HG02759 (cell line): ENCODE results near the gene GRK3.
"Not testable (repeated sequence)": the region's sequence is repeated elsewhere in the genome, so short reads cannot be mapped to it uniquely, and the experiment has no call there.

Source experiments
- ATAC-seq: cut with Tn5 transposase; IDR thresholded peaks from one replicate; pipeline ENCODE4 v1.9.1; 2021; ENCODE audit warnings: mild to moderate bottlenecking, moderate library complexity; ENCODE audit not compliant: unreplicated experiment

Gene GRK3

DNA sequence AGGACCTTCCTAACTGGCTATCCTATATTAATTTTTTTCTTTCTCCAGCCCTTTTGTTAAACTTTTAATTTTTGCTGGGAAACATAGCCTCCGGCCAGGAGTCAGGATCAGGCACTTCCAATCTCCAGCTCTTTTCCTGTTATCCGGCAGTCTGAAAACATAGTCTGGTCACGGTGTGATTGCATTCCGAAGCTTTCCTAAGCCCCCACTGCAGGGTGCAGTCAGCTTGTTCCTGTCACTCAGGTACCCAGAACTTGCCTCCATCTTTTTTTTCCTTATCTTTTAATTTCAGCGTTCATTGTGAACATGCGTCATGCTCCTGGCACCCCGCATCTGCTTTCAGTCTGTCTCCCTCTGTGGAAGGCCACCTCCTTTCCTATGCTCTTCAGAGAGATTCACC is 59.4 kb downstream of the GRK3 start:
- no peak for ATAC-seq

DNA sequence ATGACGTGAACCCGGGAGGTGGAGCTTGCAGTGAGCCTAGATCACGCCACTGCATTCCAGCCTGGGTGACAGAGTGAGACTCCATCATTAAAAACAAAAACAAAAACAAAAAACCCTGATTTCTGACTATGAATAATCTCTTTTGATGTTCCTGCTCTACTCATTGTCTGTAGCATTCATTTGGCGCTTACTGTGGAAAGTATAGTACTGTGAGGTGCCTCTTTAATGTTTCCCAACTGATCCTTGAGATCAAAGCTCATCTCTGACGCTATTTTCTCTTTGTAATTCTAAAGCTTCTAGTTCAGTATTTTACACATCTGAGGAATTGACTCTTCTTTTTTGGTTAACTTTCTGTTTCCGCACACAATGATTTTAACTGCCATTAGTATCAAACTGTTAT is 60.0 kb downstream of the GRK3 start:
- no peak for ATAC-seq

DNA sequence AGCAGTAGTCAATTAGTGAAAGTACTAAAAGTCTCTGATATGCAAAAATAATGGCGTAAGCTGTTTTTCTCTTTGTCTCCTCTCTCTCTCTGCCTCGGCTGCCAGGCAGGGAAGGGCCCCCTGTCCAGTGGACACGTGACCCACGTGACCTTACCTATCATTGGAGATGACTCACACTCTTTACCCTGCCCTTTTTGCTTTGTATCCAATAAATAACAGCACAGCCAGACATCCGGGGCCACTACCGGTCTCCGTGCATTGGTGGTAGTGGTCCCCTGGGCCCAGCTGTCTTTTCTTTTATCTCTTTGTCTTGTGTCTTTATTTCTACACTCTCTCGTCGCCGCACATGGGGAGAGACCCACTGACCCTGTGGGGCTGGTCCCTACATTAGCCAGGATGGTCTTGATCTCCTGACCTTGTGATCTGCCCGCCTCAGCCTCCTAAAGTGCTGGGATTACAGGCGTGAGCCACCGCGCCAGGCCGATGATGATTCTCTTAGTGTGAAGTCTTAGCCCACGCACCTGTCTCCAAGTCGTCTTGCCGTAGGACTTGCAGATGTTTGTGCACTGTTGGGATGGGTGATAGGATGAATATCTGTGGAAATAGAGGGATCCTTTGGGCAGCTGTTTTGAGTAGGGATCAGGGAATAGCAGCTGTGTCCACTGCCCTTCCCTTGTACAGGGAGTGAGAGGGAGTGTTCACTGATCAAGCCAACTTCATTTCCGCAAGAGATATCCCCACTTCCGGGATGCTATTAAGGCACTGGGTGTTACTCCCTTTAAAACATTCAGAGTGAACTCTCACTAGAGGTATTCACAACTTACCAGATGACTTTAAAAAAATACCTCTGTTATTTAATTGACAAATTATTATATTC is 61.5 kb downstream of the GRK3 start:
- ATAC-seq: not testable (repeated sequence)

DNA sequence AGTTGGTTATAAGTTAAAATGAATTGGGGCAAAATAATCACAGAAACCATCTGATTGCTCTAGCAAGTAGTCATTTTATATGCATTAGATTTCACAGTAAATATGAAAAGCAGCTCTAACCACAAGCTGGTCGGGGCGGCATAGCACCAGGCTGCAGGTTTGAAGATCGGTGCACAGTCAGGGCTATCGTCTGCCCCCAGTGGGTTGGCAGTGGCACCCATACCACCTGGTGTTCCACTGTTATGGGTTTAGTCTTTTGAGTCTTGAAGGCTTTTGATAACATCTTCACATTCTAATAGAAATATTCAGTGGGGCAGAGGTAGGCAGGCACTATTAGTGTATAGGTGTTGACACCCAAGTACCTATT is 62.1 kb downstream of the GRK3 start:
- ATAC-seq: no peak

DNA sequence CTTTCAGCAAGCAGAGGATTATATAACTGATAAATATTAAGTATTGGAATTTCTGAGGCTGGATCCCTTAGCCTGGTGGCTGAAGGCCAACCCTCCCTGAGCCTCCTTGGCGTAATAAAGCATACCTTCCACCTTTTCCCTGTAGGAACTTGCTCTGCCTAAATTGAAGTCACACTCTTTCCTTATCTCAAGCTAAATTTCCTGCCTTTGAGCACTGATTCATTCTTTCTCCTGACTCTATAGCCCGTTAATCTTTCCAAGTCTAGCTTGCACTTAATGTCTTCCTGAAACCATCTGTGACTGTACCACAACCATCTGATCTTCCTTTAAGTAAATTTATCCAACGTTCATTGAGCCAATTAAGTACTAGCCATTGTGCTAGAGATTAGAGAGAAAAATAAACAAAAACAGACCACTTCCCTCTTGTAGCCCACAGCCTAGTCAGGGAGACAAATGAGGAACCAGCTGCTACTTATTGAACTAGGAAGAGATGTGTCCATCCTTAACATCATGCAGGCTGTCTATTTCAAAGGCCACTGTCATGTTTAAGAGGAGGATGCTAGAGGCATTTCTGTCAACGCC is 62.9 kb downstream of the GRK3 start:
- ATAC-seq: no peak

DNA sequence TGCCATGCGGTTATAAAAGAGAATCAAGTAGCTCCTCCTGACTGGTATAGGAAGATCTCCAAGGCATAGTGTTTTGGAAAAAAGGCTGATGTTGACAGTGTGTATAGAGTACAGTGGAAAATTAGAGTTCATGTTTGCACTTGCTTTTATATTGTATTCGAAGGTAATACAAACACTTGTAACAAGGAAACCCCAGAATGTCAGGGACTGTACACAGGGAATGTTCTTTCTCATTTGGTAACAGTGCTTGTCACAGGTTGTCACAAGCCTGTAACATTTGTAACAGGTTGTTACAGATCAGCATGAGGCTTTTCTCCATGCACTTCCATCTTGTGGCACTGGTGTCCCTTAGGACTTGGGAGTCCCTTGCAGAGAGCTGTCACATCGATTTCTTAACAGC is 64.0 kb downstream of the GRK3 start:
- no peak for ATAC-seq

DNA sequence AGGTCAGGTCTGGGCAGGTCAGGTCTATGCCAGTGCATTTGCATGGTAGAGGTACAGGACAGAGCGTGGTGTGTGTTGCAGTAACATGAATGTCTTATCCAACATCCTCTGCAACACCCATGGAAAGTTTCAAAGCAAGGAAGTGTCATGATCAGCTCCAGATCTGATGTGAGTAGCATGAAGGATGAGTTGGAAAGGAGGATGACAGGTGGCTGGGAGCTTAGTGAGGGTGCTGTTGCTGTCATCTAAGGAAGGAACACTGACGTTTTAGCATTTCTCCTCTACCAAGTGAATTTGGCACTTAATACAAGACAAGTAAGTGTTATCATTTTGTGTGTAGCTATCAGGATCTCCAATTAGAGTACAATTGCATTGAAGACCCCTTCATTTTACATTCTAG is 65.1 kb downstream of the GRK3 start:
- ATAC-seq: no peak

DNA sequence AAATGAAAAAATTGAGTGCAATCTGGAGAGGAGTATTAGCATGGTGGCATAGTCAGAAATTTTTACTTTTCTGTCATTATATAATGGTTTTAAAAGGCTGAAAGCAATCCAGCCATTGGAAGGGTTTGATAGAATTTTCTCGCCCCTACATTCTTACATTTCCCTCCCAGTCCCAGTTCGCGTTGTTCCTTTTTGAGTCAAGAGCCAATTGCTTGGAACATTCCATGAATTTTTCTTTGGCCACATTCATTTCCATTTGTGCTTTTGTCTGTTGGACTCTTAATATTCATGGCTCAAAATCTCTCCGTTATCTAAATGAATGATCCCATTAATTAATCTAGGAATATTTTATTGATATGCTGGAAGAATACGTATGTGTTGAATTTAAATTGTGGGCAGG is 66.0 kb downstream of the GRK3 start:
- no peak for ATAC-seq

DNA sequence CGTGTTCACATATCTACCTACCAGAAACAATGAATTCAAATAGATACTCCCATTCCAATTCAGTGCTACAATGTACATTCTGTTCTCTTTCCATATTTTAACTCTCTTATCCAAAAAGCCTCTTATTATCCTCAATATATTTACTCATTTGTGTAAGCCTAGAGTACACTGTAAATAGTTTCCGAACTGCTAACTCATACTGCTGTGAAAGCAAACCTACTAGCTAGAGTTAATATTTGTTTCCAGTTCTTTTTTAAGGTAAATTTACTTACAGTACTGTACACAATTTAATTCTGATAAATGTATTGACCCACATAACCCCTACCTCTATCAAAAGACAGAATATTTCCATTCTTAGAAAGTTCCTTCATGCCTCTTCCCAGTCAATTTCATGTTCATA is 71.8 kb downstream of the GRK3 start:
- ATAC-seq: no peak

DNA sequence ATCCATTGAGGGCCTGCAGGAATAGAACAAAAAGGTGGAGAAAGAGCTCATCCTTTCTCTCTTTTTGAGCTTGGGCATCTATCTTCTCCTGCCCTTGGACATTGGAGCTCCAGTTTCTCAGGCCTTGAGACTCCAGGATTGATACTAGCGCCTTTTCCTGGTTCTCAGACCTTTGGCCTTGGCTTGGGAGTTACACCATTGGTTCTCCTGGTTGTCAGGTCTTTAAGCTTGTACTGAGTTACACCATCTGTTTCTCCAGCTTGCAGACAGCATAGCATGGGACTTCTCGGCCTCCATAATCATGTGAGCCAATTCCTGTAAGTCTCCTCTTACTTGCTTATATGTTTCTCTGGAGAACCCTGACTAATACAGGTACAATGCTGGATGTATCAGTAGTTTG is 72.6 kb downstream of the GRK3 start:
- ATAC-seq: no peak

DNA sequence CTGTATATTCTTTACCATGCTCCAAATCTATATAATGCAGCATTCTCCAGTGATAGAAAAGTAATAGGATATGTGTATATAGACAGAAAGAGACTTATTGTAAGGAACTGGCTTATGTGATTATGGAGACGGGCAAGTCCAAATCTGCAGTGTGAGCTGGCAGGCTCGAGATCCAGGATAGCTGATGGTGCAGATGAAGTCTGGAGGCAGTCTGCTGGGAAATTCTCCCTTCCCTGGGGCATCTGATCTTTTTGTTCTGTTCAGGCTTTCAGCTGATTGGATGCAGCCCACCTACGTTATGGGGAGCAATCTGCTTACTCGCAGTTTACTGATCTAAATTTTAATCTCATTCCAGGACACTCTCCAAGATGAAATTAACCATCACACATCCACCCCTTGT is 73.2 kb downstream of the GRK3 start:
- ATAC-seq: no peak

DNA sequence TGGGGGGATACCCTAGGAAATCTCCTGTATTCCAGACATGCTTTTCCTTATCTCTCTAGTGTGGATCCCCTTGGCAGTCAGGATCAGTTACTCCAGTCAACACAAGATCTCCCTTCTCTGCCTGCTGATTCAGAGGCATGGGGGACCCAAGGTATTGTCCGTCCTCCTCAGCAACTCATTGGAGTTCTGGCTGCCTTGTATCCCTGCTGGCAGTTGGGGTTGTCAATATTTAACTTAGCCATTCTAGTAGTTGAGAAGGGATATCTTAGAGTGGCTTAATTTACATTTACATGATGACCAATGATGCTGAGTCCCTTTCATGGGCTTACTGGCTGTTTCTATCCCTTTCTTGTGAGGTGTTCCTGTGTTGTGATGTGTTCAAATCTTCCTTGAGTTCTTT is 74.2 kb downstream of the GRK3 start:
- no peak for ATAC-seq

DNA sequence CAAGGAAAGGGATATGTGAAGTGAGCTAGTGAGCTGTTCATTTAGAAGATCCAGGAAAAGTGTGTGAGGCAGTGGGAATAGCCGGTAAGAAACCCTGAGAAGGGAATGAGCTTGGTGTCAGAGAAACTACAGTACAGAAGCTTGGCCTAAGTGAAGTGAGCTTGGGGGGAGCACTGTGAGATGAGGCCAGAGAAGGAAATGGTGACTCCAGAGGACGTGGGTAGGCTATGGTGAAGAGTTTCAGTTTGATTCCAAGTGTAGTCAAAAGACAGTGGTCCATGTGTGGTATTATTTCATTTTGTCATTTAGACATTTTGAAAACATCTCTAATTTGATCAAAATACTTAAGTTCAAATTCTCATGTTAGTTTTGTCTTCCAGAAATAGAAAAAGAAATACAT is 77.2 kb downstream of the GRK3 start:
- no peak for ATAC-seq

DNA sequence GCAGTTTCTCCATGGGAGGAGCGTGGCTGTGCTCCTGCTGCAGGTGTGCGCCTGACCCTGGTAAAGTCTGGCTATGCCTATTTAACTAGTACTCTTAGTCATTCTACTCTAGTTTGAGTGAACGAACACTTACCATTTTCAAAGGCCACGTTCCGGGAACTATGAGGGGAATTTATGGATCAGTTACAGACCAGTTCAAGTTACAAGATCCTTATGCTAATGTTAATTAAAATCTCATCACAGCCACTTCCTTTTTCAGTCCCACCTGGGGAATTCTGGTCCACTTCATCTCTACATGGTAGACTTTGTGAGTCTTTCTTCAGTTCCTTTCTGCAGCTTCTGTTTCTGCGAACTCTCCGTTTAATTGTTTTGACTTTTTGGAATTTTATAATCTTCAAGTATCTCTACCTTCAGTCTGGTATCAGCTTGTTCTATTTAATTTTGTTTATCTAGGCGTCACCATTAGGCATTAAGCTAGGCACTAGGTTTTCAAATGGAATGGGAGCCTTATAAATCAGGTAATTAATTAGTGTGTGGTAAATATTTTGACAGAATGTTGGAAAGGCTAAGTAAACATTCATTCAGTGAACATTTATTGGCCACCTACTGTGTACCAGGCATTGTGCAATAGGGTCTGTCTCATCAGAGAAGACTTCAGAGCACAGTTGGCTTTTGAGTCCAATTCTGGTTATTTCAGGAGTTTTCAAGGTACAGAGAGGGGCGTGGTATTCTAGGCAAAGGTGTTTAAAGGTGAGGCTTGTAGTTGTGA is 78.9 kb downstream of the GRK3 start:
- no peak for ATAC-seq

DNA sequence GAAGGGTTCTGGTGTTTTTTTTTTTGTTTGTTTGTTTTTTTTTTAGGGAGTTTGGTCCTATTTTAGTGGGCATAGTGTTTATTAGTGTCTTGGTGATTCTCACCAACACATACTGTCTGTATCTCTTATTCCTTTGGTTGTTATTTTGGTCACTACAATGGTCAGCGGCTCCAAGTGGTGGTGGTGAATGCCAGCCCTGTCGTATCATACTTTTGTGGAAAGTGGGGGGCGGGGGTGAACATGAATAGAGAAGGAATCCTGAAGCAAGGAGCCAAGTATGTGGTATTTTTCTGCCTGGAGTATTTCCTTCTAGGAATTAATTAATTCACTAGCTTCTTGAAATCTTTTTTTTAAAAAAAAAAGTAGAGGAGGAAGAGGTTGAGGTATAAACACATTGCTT is 79.6 kb downstream of the GRK3 start:
- ATAC-seq: no peak

DNA sequence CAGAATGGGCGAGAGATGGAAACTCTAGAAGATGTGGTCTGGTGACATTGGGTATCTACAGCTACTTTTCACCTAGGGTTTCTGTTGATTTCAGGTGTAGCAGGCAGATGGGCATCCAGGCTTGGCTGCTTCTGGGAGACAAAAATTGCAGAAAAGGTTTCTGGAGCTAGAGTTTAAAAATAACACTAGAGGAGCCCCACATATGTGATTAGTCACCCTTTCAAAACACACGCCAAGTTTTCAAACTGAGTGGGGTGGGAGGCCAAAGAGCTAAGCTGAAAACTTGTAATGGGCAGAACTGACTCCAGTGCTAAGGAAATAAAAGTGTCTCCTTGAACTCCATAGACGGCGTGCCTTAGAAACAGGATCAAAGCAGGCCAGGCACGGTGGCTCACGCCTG is 80.8 kb downstream of the GRK3 start:
- no peak for ATAC-seq

DNA sequence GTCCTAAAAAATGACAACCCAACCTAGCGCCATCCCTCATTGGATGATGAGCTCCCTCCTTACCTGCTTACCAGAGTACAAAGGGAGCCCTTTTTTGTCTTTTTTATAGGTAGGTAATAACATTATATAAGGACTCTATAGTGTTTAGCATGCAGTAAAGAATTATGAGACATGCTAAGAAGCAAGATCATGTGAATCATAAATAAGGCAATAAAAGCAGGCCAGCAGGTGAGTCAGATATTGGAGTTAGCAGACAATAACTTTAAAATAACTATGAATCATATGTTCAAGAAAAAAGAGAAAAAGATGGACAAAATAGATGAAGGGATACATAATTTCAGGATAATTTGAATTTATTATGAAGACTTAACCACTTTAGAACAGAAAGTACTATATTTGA is 81.5 kb downstream of the GRK3 start:
- ATAC-seq: no peak

DNA sequence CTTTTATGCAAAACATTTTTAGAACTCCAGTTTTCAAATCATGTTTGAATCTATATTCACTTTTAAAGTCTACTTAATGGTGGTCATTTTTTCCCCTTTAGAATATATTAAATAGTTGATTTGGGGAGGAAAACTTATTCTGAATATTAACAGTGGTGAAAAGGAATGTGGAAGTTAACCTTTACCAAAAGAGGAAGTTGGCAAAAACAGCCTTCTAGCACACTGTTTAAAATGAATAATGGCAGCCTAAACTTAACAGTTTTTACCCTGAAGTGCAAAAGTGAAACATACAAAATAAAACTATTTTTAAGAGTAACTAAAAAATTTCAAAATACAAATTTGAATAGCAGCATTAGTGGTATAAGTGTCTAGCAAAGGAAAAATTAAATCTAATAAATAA is 86.4 kb downstream of the GRK3 start:
- no peak for ATAC-seq

DNA sequence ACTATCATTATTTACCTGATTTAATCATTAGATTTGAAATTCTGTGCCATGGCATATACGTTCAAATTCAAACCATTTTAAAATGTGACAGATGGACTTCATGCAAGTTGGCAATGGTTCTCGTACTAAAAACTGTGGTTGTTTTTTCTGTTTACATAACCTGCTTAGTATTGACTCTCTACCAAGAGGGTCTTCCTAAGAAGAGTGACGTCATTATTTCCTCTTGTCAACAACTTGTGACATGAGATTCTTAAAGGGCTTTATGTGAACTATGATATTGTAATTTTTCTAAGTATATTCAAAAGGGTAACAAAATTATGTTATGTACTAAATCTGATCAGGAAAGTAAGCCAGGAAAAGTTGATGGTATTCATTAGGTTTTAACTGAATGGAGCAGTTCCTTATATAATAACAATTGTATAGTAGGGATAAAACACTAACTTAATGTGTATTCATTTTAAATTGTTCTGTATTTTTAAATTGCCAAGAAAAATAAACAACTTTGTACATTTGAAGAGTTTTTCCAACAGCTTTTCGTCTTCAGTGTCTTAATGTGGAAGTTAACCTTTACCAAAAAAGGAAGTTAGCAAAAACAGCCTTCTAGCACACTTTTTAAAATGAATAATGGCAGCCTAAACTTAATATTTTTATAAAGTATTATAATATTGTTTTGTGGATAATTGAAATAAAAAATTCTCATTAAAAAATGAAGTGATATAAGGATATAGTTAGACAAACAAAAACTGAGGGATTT is 87.0 kb downstream of the GRK3 start:
- no peak for ATAC-seq

DNA sequence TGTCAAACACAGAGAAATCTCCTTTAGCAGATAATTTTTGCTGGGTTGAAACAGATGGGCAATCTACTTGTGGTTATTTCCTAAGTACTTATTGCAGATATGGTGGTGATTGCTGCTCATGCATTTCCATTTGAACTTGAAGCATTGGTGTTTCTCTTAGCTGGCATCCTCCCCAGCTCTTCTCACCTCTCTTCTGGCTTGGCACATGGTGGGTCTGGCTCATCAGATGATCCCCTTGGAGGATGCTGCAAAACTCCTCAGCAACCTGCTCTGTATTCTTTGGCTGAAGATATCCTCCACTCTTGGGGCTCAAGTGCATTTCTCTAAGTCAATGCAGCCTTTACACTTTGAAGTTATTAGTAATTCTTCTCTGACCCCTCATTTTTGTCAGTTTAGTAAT is 90.2 kb downstream of the GRK3 start:
- no peak for ATAC-seq

DNA sequence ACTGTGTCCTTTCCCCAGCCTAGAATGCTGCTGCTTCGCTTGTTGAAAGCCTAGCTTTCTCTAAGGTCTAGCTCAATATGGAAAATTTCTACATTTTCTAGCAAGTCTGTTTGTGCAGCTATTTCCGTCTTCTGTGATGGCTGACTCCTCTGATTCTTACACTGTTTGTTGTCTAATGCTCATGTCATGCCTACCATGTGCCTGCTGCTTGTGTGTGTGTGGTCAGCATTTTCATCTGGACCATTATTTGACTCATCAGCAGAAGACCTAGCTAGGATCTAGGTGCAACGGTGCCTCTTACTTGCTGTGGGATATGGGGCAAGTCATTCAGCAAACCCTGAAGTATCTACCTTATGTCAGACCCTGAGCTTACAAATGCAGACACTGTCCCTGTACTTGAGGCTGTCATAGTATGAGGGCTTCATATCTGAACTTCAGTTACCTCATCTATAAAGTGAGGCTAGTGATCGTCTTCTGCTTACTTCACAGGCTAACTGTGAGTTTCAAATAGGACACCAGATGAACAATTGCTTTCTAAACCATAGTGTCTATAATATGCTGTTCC is 91.0 kb downstream of the GRK3 start:
- no peak for ATAC-seq
